ENCODE results near the gene SRSF3. TPM values are rescaled to one million over a fixed set of nuclear protein-coding genes. Genes with fewer than 3 reads are reported as not detected.

The SRSF3 gene
- total and polyA plus RNA-seq, 9 of the 15 experiments (the other 6 are each of a cell fraction or from before 2014, with no cell fraction given): 337 to 1,200 (median 518) TPM

DNA sequence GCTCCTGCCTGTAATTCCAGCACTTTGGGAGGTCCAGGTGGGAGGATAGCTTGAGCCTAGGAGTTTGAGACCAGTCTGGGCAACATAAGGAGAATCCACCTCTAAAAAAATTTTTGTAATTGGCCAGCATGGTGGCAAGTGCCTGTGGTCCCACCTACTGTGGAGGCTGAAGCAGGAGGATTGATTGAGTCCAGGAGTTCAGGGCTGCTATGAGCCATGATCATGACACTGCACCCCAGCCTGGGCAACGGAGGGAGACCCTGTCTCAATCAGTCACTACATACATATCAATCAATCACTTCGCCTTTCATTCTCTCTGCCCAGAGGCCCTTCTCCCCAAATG lies 45.8 kb upstream of the SRSF3 start:
- Histone ChIP-seq H3K4me1 (replicated peaks in 1 of 2; ENCODE audit: control insufficient read depth in 2 of 2, insufficient read depth in 2 of 2, low read length in 2 of 2) (peaks cover 23 to 24% of the 10 kb centered on the region in 2 experiments), H2AFZ (ENCODE audit: low read depth, low read length) (peak overlapping the region; percentile 98), H3K36me3 (ENCODE audit: control insufficient read depth, insufficient read depth, low read length) (peaks cover 10% of the 10 kb centered on the region; the same call in 1 of the 3 replicates), H3K4me2 (ENCODE audit: insufficient read depth, low read length) (peak overlapping the region; percentile 64), H3K9me1 (ENCODE audit: control insufficient read depth, insufficient read depth, low read length) (no peaks in the 10 kb centered on the region), H3K79me2 (ENCODE audit: control insufficient read depth, insufficient read depth, low read length) (peaks cover 39% of the 10 kb centered on the region), H3K27ac (ENCODE audit: extremely low read depth, low read depth, low read length) (peak overlapping the region; percentile 90; the same call in 2 of the 3 replicates), H4K20me1 (replicated peaks; ENCODE audit: control insufficient read depth, insufficient read depth, low read length) (0 out of 2 replicates have a peak, but pooled peaks cover 9% of the 10 kb centered on the region), H3K9ac (ENCODE audit: insufficient read depth in 1 of 2, low read depth in 2 of 2, low read length in 2 of 2) (peak overlapping the region; percentile 13 to 90; a peak in 3 of 4 replicates), H3K27me3 (ENCODE audit: control insufficient read depth in 2 of 2, insufficient read depth in 2 of 2, low read length in 2 of 2) (no peaks in the 10 kb centered on the region), H3K9me3 (replicated peaks; ENCODE audit: control insufficient read depth, insufficient read depth, low read depth, low read length) (no peaks in the 10 kb centered on the region), H3K4me3 (no peak overlapping the region)
- no peak for FAIRE-seq
- 40% methylated on average over 2 of the region's 2 CpGs for WGBS (ENCODE audit: insufficient coverage, low coverage, missing lambda C conversion rate)
- ChIA-PET CTCF (ENCODE audit: low intra/inter-chr PET ratio) (no interaction called here), POLR2A (interaction anchor here (0.9 to 1.3 kb wide), 3 partner anchors 15 to 46 kb away, joined by 3 to 4 read pairs (median 3); partner anchors contain the start of gene SRSF3)
- DNase-seq (ENCODE audit: extremely low read depth in 1 of 4, low spot score in 3 of 4): no peak
- no peak for ATAC-seq
- intact Hi-C loops (cut with micrococcal nuclease): loop anchor here (5.0 kb wide), 1 partner anchor 106 kb away; the partner anchor contains the start of genes KCTD20 and PXT1
- in situ Hi-C loops (cut with MboI): no loop called here
- no TSS peak for BruUV-seq (replicated peaks)
- TF ChIP-seq GTF2F1 (IDR thresholded peaks at IDR 0.05; ENCODE audit: low read depth, low read length) (no peak), ZNF780A (CRISPR knock-in tag; IDR thresholded peaks at IDR 0.05) (no peak), U2AF1 (optimal IDR thresholded peaks at IDR 0.05; ENCODE audit: low read depth, low read length) (no peak), SIN3B (IDR thresholded peaks at IDR 0.05; ENCODE audit: low read depth) (no peak), KDM1A (IDR thresholded peaks at IDR 0.05) (no peak), ZNF23 (CRISPR knock-in tag; IDR thresholded peaks at IDR 0.05) (no peak), ELF4 (CRISPR knock-in tag; IDR thresholded peaks at IDR 0.05) (no peak), ZNF766 (CRISPR knock-in tag; conservative IDR thresholded peaks at IDR 0.05) (0 out of 2 replicates have a peak, but pooled peaks have one; percentile 31), ZNF239 (CRISPR knock-in tag; IDR thresholded peaks at IDR 0.05) (no peak), PHTF2 (CRISPR knock-in tag; IDR thresholded peaks at IDR 0.05) (no peak), SETDB1 (IDR thresholded peaks at IDR 0.05; ENCODE audit: low read length) (no peak), BCL6 (CRISPR knock-in tag; IDR thresholded peaks at IDR 0.05) (no peak), NCOA4 (IDR thresholded peaks at IDR 0.05; ENCODE audit: partially characterized antibody) (no peak)
- TF ChIP-seq, protein P1, sequence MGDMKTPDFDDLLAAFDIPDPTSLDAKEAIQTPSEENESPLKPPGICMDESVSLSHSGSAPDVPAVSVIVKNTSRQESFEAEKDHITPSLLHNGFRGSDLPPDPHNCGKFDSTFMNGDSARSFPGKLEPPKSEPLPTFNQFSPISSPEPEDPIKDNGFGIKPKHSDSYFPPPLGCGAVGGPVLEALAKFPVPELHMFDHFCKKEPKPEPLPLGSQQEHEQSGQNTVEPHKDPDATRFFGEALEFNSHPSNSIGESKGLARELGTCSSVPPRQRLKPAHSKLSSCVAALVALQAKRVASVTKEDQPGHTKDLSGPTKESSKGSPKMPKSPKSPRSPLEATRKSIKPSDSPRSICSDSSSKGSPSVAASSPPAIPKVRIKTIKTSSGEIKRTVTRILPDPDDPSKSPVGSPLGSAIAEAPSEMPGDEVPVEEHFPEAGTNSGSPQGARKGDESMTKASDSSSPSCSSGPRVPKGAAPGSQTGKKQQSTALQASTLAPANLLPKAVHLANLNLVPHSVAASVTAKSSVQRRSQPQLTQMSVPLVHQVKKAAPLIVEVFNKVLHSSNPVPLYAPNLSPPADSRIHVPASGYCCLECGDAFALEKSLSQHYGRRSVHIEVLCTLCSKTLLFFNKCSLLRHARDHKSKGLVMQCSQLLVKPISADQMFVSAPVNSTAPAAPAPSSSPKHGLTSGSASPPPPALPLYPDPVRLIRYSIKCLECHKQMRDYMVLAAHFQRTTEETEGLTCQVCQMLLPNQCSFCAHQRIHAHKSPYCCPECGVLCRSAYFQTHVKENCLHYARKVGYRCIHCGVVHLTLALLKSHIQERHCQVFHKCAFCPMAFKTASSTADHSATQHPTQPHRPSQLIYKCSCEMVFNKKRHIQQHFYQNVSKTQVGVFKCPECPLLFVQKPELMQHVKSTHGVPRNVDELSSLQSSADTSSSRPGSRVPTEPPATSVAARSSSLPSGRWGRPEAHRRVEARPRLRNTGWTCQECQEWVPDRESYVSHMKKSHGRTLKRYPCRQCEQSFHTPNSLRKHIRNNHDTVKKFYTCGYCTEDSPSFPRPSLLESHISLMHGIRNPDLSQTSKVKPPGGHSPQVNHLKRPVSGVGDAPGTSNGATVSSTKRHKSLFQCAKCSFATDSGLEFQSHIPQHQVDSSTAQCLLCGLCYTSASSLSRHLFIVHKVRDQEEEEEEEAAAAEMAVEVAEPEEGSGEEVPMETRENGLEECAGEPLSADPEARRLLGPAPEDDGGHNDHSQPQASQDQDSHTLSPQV (IDR thresholded peaks at IDR 0.05): no peak
- TF ChIP-seq, protein P2, sequence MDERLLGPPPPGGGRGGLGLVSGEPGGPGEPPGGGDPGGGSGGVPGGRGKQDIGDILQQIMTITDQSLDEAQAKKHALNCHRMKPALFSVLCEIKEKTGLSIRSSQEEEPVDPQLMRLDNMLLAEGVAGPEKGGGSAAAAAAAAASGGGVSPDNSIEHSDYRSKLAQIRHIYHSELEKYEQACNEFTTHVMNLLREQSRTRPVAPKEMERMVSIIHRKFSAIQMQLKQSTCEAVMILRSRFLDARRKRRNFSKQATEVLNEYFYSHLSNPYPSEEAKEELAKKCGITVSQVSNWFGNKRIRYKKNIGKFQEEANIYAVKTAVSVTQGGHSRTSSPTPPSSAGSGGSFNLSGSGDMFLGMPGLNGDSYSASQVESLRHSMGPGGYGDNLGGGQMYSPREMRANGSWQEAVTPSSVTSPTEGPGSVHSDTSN (CRISPR knock-in tag; IDR thresholded peaks at IDR 0.05; ENCODE audit: low read depth): no peak
- TF ChIP-seq, protein P2 (tag; conservative IDR thresholded peaks at IDR 0.05; ENCODE audit: low read depth): 0 out of 2 replicates have a peak, but pooled peaks have one; percentile 27
- TF ChIP-seq, protein P3, sequence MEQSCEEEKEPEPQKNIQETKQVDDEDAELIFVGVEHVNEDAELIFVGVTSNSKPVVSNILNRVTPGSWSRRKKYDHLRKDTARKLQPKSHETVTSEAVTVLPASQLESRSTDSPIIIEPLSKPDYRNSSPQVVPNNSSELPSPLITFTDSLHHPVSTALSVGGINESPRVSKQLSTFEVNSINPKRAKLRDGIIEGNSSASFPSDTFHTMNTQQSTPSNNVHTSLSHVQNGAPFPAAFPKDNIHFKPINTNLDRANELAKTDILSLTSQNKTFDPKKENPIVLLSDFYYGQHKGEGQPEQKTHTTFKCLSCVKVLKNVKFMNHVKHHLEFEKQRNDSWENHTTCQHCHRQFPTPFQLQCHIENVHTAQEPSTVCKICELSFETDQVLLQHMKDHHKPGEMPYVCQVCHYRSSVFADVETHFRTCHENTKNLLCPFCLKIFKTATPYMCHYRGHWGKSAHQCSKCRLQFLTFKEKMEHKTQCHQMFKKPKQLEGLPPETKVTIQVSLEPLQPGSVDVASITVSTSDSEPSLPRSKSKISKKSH (CRISPR knock-in tag; IDR thresholded peaks at IDR 0.05): no peak
